Spleen (tissue), 11 donors: Measurements from ENCODE around the gene SEMA3A. TPM values are rescaled to one million over a fixed set of nuclear protein-coding genes. Genes with fewer than 3 reads are reported as not detected.

Experiments used
- DNase-seq: peaks from one replicate; pipeline ENCODE4 v3.0.0-alpha.2; 2020
- H3K27ac ChIP-seq, 8 donors: fragments of 200-600 bp; sonication (generic) in 7 of 8; 1 replicate in 4 of 8; 2 replicates in 4 of 8; pipeline versions ENCODE4 v1.5.0 to v1.8.0; 2016 to 2021; ENCODE audit warnings: inconsistent platforms in 4 of 8, mild to moderate bottlenecking in 4 of 8, moderate library complexity in 1 of 8
- H3K27me3 ChIP-seq, 7 donors: fragments of 200-600 bp; sonication (generic) in 6 of 7; replicated peaks in 1 of 7; 1 replicate in 4 of 7; 2 replicates in 3 of 7; pipeline versions ENCODE4 v1.5.0 to v1.8.0; 2016 to 2021; ENCODE audit warnings: inconsistent platforms in 3 of 7, mild to moderate bottlenecking in 1 of 7
- H3K36me3 ChIP-seq, 6 donors: fragments of 200-600 bp; sonication (generic) in 5 of 6; 1 replicate in 4 of 6; 2 replicates in 2 of 6; pipeline versions ENCODE4 v1.5.0 to v1.8.0; 2016 to 2021; ENCODE audit warnings: inconsistent platforms in 2 of 6
- H3K4me1 ChIP-seq, 6 donors: fragments of 200-600 bp; sonication (generic) in 5 of 6; 1 replicate in 3 of 6; 2 replicates in 3 of 6; pipeline versions ENCODE4 v1.5.0 to v1.8.0; 2016 to 2021; ENCODE audit warnings: inconsistent platforms in 3 of 6
- H3K4me3 ChIP-seq, 8 donors: fragments of 200-600 bp; sonication (generic) in 7 of 8; 1 replicate in 4 of 8; 2 replicates in 4 of 8; pipeline versions ENCODE4 v1.5.0 to v1.8.0; 2016 to 2021; ENCODE audit warnings: inconsistent platforms in 4 of 8, mild to moderate bottlenecking in 4 of 8, moderate library complexity in 2 of 8
- H3K9me3 ChIP-seq, 8 donors: fragments of 200-600 bp; sonication (generic) in 7 of 8; 1 replicate in 4 of 8; 2 replicates in 4 of 8; pipeline versions ENCODE4 v1.5.0 to v1.8.0; 2016 to 2021; ENCODE audit warnings: inconsistent platforms in 4 of 8
- POLR2A ChIP-seq, 3 donors: fragments of 450-650 bp; IDR thresholded peaks; one replicate each; pipeline ENCODE4 v1.5.1; 2017; ENCODE audit warnings: antibody characterized with exemption in 3 of 3, mild to moderate bottlenecking in 1 of 3
- POLR2AphosphoS5 ChIP-seq, 3 donors: sonication (generic); formaldehyde crosslinking; IDR thresholded peaks; one replicate each; pipeline ENCODE4 v1.5.1; 2017; ENCODE audit warnings: antibody characterized with exemption in 3 of 3
- WGBS, 5 donors: extraction: QIAGEN DNeasy Blood & Tissue Kit in 3 of 5; methylation state at CpG; one replicate each; pipeline versions ENCODE4 v1.1.5 to v1.1.7; 2013 to 2018; 5-methylcytosine and 5-hydroxymethylcytosine counted together
- intact Hi-C: fragments of 100-400 bp; cut with DNase I; formaldehyde crosslinking; loops from one replicate; pipeline ENCODE4 v1.15.0; 2023; ENCODE audit warnings: low total_unique reads
- polyA plus RNA-seq, 3 donors: library from polyadenylated mRNA; stranded (reverse); fragments of 200-250 nt; gene quantifications; one replicate each; pipeline ENCODE4 v1.2.1, GENCODE V29; 2013
- total RNA-seq, 7 donors: library from RNA; depleted of rRNA in 3 of 7; stranded (reverse); fragments of >200 nt in 3 of 7; fragmentation: NEBNext Ultra II Directional in 4 of 7; extraction: Animal tissue kit (Norgen Biotek cat#: 25700) in 4 of 7; gene quantifications; one replicate each; pipeline versions ENCODE4 v1.1.0 to v1.2.1, GENCODE V29; 2016 to 2021
- TF ChIP-seq, protein P1 (sequence below), 11 experiments: fragments of 200-600 bp in 7 of 11; fragments of 450-650 bp in 4 of 11; sonication (generic) in 4 of 11; IDR thresholded peaks in 8 of 11; conservative IDR thresholded peaks in 3 of 11; 1 replicate in 7 of 11; 2 replicates in 4 of 11; pipeline versions ENCODE4 v1.4.0 to v1.8.0; 2016 to 2021; ENCODE audit warnings: antibody characterized with exemption in 11 of 11, inconsistent platforms in 4 of 11, mild to moderate bottlenecking in 1 of 11
- donor health status: healthy with polysubstance abuse.
- donor health status: DM: no; HTN: no; CAD: no; lungs with moderate emphysema.
- donor health status: DM: no; HTN: no; CAD: no.
- donor health status: Bipolar disorder and iron deficiency.
- donor health status: healthy.
- donor health status: DM: no; HTN: no; CAD: no.
- donor health status: DM: yes; HTN: yes; CAD: no.

The SEMA3A gene
- total and polyA plus RNA-seq, 10 donors: 1.1 to 48.5 (median 15.3) TPM

DNA sequence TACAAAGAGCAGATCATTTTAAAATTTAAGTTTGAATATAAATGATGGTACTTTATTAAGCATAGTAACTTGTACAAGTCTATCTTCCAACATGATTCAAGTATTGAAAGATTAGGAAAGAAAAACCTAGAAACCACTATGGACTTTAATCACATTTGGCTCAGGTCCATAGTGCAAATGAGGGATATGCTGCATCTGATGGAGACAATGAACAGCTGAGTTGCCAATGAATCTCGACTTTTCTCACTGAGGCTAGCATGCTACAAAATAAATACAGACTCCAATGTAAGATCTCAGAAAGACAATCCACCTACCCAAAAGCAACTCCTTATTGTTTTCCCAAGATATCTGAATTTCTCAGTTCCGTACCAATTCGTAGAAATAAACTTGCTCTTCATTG lies 89.8 kb downstream of the SEMA3A start:
- intact Hi-C loops: no loop called here
- Histone ChIP-seq H3K4me1 (peaks cover 0 to 1% (median 0%) of the 10 kb centered on the region in 6 donors), H3K27me3 (no peaks in the 10 kb centered on the region), H3K27ac (no peak overlapping the region), H3K9me3 (no peaks in the 10 kb centered on the region), H3K4me3 (no peak overlapping the region), H3K36me3 (no peaks in the 10 kb centered on the region)
- WGBS, 5 donors: 75 to 94% (median 87%) methylated on average over 3 of the region's 3 CpGs
- TF ChIP-seq, protein P1, sequence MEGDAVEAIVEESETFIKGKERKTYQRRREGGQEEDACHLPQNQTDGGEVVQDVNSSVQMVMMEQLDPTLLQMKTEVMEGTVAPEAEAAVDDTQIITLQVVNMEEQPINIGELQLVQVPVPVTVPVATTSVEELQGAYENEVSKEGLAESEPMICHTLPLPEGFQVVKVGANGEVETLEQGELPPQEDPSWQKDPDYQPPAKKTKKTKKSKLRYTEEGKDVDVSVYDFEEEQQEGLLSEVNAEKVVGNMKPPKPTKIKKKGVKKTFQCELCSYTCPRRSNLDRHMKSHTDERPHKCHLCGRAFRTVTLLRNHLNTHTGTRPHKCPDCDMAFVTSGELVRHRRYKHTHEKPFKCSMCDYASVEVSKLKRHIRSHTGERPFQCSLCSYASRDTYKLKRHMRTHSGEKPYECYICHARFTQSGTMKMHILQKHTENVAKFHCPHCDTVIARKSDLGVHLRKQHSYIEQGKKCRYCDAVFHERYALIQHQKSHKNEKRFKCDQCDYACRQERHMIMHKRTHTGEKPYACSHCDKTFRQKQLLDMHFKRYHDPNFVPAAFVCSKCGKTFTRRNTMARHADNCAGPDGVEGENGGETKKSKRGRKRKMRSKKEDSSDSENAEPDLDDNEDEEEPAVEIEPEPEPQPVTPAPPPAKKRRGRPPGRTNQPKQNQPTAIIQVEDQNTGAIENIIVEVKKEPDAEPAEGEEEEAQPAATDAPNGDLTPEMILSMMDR (IDR thresholded peaks at IDR 0.05 in 8 of 11, conservative IDR thresholded peaks at IDR 0.05 in 3 of 11): no peak
- no peak for TF ChIP-seq POLR2AphosphoS5 (IDR thresholded peaks at IDR 0.05)
- TF ChIP-seq POLR2A (IDR thresholded peaks at IDR 0.05): no peak
- DNase-seq: no peak

DNA sequence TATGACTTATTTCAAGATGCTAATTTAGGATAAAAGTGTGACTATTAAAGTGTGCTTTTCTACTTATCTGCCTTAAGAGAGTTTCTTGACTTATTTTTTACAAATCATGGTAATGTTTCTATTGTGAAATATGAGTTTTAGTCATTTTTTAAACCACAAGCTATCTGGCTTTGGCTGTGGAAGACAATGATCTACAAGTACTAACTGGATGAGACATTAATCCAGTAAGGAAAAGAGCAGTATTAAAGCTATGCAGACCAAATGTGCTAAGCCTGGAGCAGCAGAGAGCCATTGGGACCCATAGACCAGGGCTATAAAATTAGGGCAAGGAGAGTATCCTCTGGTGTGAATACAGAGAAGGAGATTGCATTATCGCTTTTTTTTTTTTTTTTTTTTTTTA lies 92.4 kb downstream of the SEMA3A start:
- Histone ChIP-seq H3K36me3 (no peaks in the 10 kb centered on the region), H3K4me1 (no peaks in the 10 kb centered on the region), H3K9me3 (no peaks in the 10 kb centered on the region), H3K27ac (no peak overlapping the region), H3K4me3 (no peak overlapping the region), H3K27me3 (no peaks in the 10 kb centered on the region)
- no peak for DNase-seq
- 93 to 100% (median 100%) methylated on average over 1 of the region's 1 CpG for WGBS, 5 donors
- no peak for TF ChIP-seq POLR2A (IDR thresholded peaks at IDR 0.05)
- TF ChIP-seq POLR2AphosphoS5 (IDR thresholded peaks at IDR 0.05): no peak
- TF ChIP-seq, protein P1 (IDR thresholded peaks at IDR 0.05 in 8 of 11, conservative IDR thresholded peaks at IDR 0.05 in 3 of 11): no peak
- intact Hi-C loops: no loop called here

- H3K27me3 ChIP-seq: no peaks in the 10 kb centered on the region
- no peak for DNase-seq
- no peak overlapping the region for H3K4me3 ChIP-seq
- TF ChIP-seq, protein P1 (IDR thresholded peaks at IDR 0.05 in 8 of 11, conservative IDR thresholded peaks at IDR 0.05 in 3 of 11): no peak
- no peak for TF ChIP-seq POLR2A (IDR thresholded peaks at IDR 0.05)
- no peak for TF ChIP-seq POLR2AphosphoS5 (IDR thresholded peaks at IDR 0.05)
- no peaks in the 10 kb centered on the region for H3K9me3 ChIP-seq
- H3K4me1 ChIP-seq: no peaks in the 10 kb centered on the region
- 74 to 96% (median 89%) methylated on average over 1 of the region's 1 CpG for WGBS, 5 donors
- no peaks in the 10 kb centered on the region for H3K36me3 ChIP-seq
- intact Hi-C loops: no loop called here
- H3K27ac ChIP-seq: no peak overlapping the region
Observed at GRCh38 chr7:84100866-84101265, 93.7 kb downstream of the SEMA3A start.

- H3K9me3 ChIP-seq: no peaks in the 10 kb centered on the region
- intact Hi-C loops: no loop called here
- no peak overlapping the region for H3K27ac ChIP-seq
- peaks cover 0 to 9% (median 2%) of the 10 kb centered on the region in 6 donors for H3K4me1 ChIP-seq
- 50 to 79% (median 69%) methylated on average over 2 of the region's 2 CpGs for WGBS, 5 donors
- H3K4me3 ChIP-seq: no peak overlapping the region
- no peaks in the 10 kb centered on the region for H3K27me3 ChIP-seq
- H3K36me3 ChIP-seq: no peaks in the 10 kb centered on the region
- no peak for DNase-seq
- TF ChIP-seq POLR2A (IDR thresholded peaks at IDR 0.05) (no peak), POLR2AphosphoS5 (IDR thresholded peaks at IDR 0.05) (no peak)
- TF ChIP-seq, protein P1 (IDR thresholded peaks at IDR 0.05 in 8 of 11, conservative IDR thresholded peaks at IDR 0.05 in 3 of 11): no peak
Observed at GRCh38 chr7:84095971-84096370, 98.6 kb downstream of the SEMA3A start.
